Measurements from ENCODE around the gene LAMTOR3.

Gene LAMTOR3

GRCh38 chr4:99885687-99886086 is 8.5 kb downstream of the LAMTOR3 start:
- no peak overlapping the region for H3K4me3 ChIP-seq (ENCODE audit: low read depth, low read length)
- TF ChIP-seq CTCF (IDR thresholded peaks at IDR 0.05; ENCODE audit: borderline replicate concordance, insufficient read depth, low read depth, low read length): no peak

GRCh38 chr4:99885063-99885664 is 9.1 kb downstream of the LAMTOR3 start:
- no peak overlapping the region for H3K4me3 ChIP-seq (ENCODE audit: low read depth, low read length)
- peak; percentile 17; the same call in 1 of the 2 replicates for TF ChIP-seq CTCF (IDR thresholded peaks at IDR 0.05; ENCODE audit: borderline replicate concordance, insufficient read depth, low read depth, low read length)

- no peak for TF ChIP-seq CTCF (IDR thresholded peaks at IDR 0.05; ENCODE audit: borderline replicate concordance, insufficient read depth, low read depth, low read length)
Observed at GRCh38 chr4:99879458-99879857, 14.8 kb downstream of the LAMTOR3 start.

GRCh38 chr4:99878604-99879003 is 15.6 kb downstream of the LAMTOR3 start:
- no peak overlapping the region for H3K4me3 ChIP-seq (ENCODE audit: low read depth, low read length)
- no peak for TF ChIP-seq CTCF (IDR thresholded peaks at IDR 0.05; ENCODE audit: borderline replicate concordance, insufficient read depth, low read depth, low read length)

More at GRCh38 chr4:99879458-99879857, 14.8 kb downstream of the LAMTOR3 start:
- H3K4me3 ChIP-seq (ENCODE audit: low read depth, low read length): no peak overlapping the region

- TF ChIP-seq CTCF (IDR thresholded peaks at IDR 0.05; ENCODE audit: borderline replicate concordance, insufficient read depth, low read depth, low read length): no peak
- no peak overlapping the region for H3K4me3 ChIP-seq (ENCODE audit: low read depth, low read length)
Observed at GRCh38 chr4:99876946-99877345, 17.3 kb downstream of the LAMTOR3 start.

- TF ChIP-seq CTCF (IDR thresholded peaks at IDR 0.05; ENCODE audit: borderline replicate concordance, insufficient read depth, low read depth, low read length): no peak
- H3K4me3 ChIP-seq (ENCODE audit: low read depth, low read length): no peak overlapping the region
Observed at GRCh38 chr4:99875071-99875470, 19.2 kb downstream of the LAMTOR3 start.

GRCh38 chr4:99872570-99872969 is 21.7 kb downstream of the LAMTOR3 start:
- no peak for TF ChIP-seq CTCF (IDR thresholded peaks at IDR 0.05; ENCODE audit: borderline replicate concordance, insufficient read depth, low read depth, low read length)
- no peak overlapping the region for H3K4me3 ChIP-seq (ENCODE audit: low read depth, low read length)
